Stimulated activated effector memory CD8-positive, alpha-beta T cell treated with anti-CD3 and anti-CD28 coated beads, Interleukin-12 subunit alpha, Interleukin-12 subunit beta, amount 100 ng/mL, for 72 hours (primary cell): ENCODE data around the gene NAGA.
"Not testable (repeated sequence)": the region's sequence is repeated elsewhere in the genome, so short reads cannot be mapped to it uniquely, and the experiment has no call there.

ENCODE experiments used
- ATAC-seq: fragments of 150-1000 bp; cut with Tn5 transposase; 2 replicates; pipeline ENCODE4 v1.10.0; 2021
- DNase-seq, 2 donors: peaks; one replicate each; pipeline ENCODE4 v3.0.0; 2021 to 2022; ENCODE audit warnings: low spot score in 2 of 2
- H3K27ac Mint-ChIP-seq: one replicate; pipeline ENCODE4 v1.8.0; 2022; ENCODE audit warnings: mild to moderate bottlenecking, mixed read lengths
- H3K36me3 Mint-ChIP-seq: one replicate; pipeline ENCODE4 v1.8.0; 2022; ENCODE audit warnings: mild to moderate bottlenecking, mixed read lengths
- H3K4me1 Mint-ChIP-seq: one replicate; pipeline ENCODE4 v1.8.0; 2022; ENCODE audit warnings: mixed read lengths
- H3K4me3 Mint-ChIP-seq: one replicate; pipeline ENCODE4 v1.8.0; 2022; ENCODE audit warnings: mild to moderate bottlenecking, mixed read lengths
- H3K9me3 Mint-ChIP-seq: one replicate; pipeline ENCODE4 v1.8.0; 2022; ENCODE audit warnings: mixed read lengths

NAGA gene

DNA sequence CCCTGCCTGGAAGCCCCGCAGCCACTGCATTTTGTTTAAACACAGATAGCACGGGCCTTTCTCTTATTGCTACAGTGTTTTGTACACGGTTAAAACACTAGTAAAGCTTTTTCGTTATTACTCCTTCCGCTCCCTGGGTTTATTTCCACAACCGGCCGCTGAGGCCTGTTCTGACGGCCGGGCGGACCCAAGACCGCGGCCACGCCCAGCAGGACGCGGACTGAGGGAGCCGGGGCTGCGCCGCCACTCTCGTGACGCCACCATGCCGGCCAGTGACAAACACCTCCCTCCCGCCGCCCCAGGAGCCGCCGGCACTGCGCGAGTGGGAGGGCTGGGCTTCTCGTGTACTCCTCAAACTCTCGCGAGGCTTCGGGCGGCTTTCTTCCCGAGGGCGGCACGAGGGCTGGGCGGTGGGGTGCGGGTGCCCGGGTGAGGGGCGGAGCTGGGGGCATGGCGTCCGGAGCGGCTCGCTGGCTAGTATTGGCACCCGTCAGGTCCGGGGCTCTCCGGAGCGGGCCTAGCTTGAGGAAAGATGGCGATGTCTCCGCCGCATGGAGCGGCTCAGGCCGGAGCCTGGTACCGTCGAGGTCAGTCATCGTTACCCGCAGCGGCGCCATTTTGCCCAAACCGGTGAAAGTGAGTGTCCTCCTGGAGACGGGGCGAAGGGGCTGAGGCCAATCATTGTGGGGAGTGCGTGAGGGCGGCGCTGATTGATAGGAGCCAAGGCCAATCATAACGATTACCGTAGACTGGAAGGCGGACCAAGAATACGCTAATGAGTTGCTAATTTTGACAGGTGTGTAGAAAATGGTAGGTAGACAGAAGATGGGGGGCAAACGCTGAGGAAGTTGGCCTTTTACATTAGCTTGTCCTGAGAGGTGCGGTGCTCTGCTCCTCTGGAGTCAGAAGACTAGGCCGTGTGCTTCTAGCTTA, 9.0 kb upstream of the NAGA start, which contains the start of gene SMDT1:
Gene SMDT1, plus strand, starts transcription at position 382 of the 933 bp plus-strand sequence. Its CDS starts 69 bp downstream, at position 451.
- ATAC-seq (peak; percentile 92), DNase-seq (peak; percentile 98 to 99)
- Mint-ChIP-seq H3K9me3 (no peaks in the 10 kb centered on the region), H3K27ac (peak within 1 kb of the TSS; percentile 100), H3K4me1 (peaks cover 33% of the 10 kb centered on the region), H3K36me3 (peaks cover 47% of the 10 kb centered on the region), H3K4me3 (peak within 1 kb of the TSS; percentile 82)

DNA sequence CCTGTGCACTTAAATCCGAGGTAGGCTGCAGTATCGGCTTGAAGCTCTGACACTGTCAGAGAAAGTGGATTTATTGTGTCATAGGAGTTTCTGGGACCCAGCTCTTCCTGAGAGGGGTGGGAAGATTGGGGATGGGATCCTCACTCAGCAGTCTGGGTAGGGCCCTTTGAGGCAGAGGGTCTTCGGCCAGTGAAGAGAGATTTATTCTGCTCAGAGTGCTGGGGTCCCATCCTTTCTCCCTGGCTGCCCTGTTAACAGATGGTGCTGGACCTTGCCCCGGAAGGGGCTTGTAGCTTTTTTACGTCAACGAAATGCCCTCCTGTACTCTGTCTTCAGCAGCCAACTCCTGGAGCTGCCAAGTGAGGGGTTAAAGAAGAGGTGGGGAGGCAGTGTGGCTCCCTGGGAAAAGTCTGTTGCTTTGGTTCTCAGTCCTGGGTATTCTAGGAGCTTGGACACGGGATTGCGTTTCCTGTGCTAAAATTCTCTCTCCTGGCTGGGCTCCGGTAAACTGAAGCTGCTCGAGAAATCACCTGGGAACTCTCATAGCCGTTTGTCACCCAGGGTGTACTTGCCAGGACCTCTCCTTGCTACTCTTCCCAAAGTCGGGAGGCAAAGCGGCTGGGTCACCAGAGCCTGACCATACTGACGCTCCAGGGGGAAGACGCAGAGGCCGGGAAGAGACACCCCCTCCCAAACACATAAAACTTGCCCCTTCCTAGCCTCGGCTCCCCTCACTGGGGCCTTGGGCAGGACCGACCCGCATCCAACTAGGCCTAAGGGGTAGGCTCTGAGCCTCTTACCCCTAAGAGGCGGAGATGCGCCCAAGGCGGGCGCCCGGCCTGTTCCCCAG, 8.1 kb upstream of the NAGA start:
- Mint-ChIP-seq H3K4me1 (peaks cover 33% of the 10 kb centered on the region), H3K36me3 (peaks cover 38% of the 10 kb centered on the region), H3K4me3 (peak overlapping the region; percentile 82), H3K9me3 (no peaks in the 10 kb centered on the region), H3K27ac (peak overlapping the region; percentile 100)
- DNase-seq: no peak
- ATAC-seq: no peak

- DNase-seq (no peak), ATAC-seq (no peak)
- H3K36me3 Mint-ChIP-seq: peaks cover 28% of the 10 kb centered on the region
- peak overlapping the region; percentile 100 for H3K27ac Mint-ChIP-seq
- H3K4me3 Mint-ChIP-seq: no peak overlapping the region
- H3K4me1 Mint-ChIP-seq: peaks cover 39% of the 10 kb centered on the region
- no peaks in the 10 kb centered on the region for H3K9me3 Mint-ChIP-seq
Observed at GRCh38 chr22:42077486-42078125, 7.0 kb upstream of the NAGA start.

GRCh38 chr22:42076764-42077485, 6.3 kb upstream of the NAGA start:
- no peak for ATAC-seq
- Mint-ChIP-seq H3K4me1 (peaks cover 32% of the 10 kb centered on the region), H3K27ac (no peak overlapping the region), H3K4me3 (no peak overlapping the region), H3K36me3 (peaks cover 22% of the 10 kb centered on the region), H3K9me3 (no peaks in the 10 kb centered on the region)
- no peak for DNase-seq

GRCh38 chr22:42074846-42075676, 4.4 kb upstream of the NAGA start:
- Mint-ChIP-seq H3K4me3 (peak overlapping the region; percentile 59), H3K27ac (peak overlapping the region; percentile 89), H3K36me3 (peaks cover 19% of the 10 kb centered on the region), H3K9me3 (no peaks in the 10 kb centered on the region), H3K4me1 (peaks cover 42% of the 10 kb centered on the region)
- DNase-seq: no peak
- no peak for ATAC-seq

DNA sequence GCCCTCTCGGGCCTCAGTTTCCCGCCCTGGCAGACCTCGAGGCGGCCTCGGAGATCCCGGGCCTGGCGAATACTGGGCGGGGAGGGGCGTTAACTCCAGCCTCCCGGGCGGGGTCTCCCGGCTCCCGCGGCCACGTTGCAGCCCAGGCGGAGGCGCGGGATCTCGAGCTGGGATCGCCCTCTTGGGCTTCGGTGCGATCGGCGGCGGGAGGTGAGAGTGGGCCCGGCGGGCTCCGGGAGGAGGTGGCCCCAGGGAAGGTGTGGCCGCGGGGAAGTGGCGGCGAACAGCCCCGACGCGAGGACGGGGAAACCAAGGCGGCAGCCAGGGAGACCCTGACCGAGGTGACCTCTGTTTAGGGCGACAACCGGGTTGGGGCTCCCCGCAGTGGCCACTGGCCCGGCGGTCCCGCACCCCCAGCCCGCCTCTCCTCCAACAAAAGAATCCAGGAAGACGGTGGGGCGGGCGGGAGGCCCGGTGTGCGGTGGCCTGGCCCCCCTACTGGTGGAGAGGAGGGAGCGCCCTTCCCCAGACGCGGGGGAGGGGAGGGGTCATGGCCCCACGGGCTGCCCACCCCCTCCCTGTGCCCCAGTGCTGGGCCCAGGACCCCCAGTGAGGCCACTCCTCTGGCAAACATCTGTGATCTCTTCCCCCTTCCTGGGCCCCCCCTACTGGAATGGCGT, 3.7 kb upstream of the NAGA start, which contains the start of gene PHETA2:
Gene PHETA2, plus strand, starts transcription at position 117 of the 680 bp plus-strand sequence. CDS start 3,046 bp downstream, outside the sequence.
- Mint-ChIP-seq H3K36me3 (peaks cover 11% of the 10 kb centered on the region), H3K4me3 (peak within 1 kb of the TSS; percentile 59), H3K27ac (peak within 1 kb of the TSS; percentile 89), H3K9me3 (no peaks in the 10 kb centered on the region), H3K4me1 (peaks cover 44% of the 10 kb centered on the region)
- ATAC-seq: no peak
- peak; percentile 40 to 74 for DNase-seq

- Mint-ChIP-seq H3K4me1 (peaks cover 37% of the 10 kb centered on the region), H3K4me3 (peak overlapping the region; percentile 59), H3K36me3 (peaks cover 7% of the 10 kb centered on the region), H3K27ac (peak overlapping the region; percentile 89), H3K9me3 (no peaks in the 10 kb centered on the region)
- DNase-seq (no peak), ATAC-seq (no peak)
Observed at GRCh38 chr22:42073621-42074041, 3.0 kb upstream of the NAGA start.

- no peak for ATAC-seq
- Mint-ChIP-seq H3K36me3 (peaks cover 7% of the 10 kb centered on the region), H3K4me3 (peak overlapping the region; percentile 59), H3K27ac (peak overlapping the region; percentile 89), H3K9me3 (no peaks in the 10 kb centered on the region), H3K4me1 (peaks cover 33% of the 10 kb centered on the region)
- no peak for DNase-seq
Observed at GRCh38 chr22:42072606-42073330, 2.2 kb upstream of the NAGA start.

GRCh38 chr22:42071508-42071907, 896 bp upstream of the NAGA start:
- H3K36me3 Mint-ChIP-seq: peaks cover 13% of the 10 kb centered on the region
- peak overlapping the region; percentile 93 for H3K27ac Mint-ChIP-seq
- ATAC-seq, H3K9me3 Mint-ChIP-seq, DNase-seq: not testable (repeated sequence)
- peaks cover 40% of the 10 kb centered on the region for H3K4me1 Mint-ChIP-seq
- H3K4me3 Mint-ChIP-seq: peak overlapping the region; percentile 88

GRCh38 chr22:42069801-42070516, 653 bp downstream of the NAGA start:
- H3K27ac Mint-ChIP-seq: peak overlapping the region; percentile 93
- ATAC-seq: no peak
- H3K4me1 Mint-ChIP-seq: peaks cover 44% of the 10 kb centered on the region
- DNase-seq: no peak
- H3K4me3 Mint-ChIP-seq: peak overlapping the region; percentile 88
- peaks cover 13% of the 10 kb centered on the region for H3K36me3 Mint-ChIP-seq
- no peaks in the 10 kb centered on the region for H3K9me3 Mint-ChIP-seq

DNA sequence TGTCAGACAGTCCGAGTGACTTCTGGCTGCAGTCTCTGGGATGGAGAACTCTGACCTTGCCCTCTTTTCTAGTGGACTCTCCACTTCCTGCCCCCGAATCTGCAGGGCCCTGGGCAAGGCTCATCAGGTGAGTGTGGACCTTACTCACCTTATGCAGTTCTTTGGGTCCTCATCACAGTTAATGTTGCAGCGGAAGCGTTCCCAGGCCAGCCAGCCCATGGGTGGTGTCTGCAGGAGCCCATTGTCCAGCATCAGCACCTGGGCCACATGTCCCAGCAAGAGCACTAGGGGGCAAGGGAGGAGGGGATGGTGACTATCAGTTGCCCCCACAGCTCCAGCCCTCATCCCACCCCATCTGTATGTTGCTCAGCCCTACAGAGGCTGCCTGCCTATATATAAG, 2.3 kb downstream of the NAGA start:
- no peaks in the 10 kb centered on the region for H3K9me3 Mint-ChIP-seq
- peaks cover 38% of the 10 kb centered on the region for H3K4me1 Mint-ChIP-seq
- peaks cover 23% of the 10 kb centered on the region for H3K36me3 Mint-ChIP-seq
- no peak for ATAC-seq
- no peak overlapping the region for H3K27ac Mint-ChIP-seq
- DNase-seq: no peak
- no peak overlapping the region for H3K4me3 Mint-ChIP-seq

- Mint-ChIP-seq H3K27ac (peak overlapping the region; percentile 53), H3K9me3 (no peaks in the 10 kb centered on the region), H3K4me1 (peaks cover 33% of the 10 kb centered on the region), H3K4me3 (no peak overlapping the region), H3K36me3 (peaks cover 28% of the 10 kb centered on the region)
- no peak for ATAC-seq
- DNase-seq: no peak
Observed at GRCh38 chr22:42067671-42068251, 2.9 kb downstream of the NAGA start.
